ENCODE data around the gene CRABP1.

The CRABP1 gene

GRCh38 chr15:78382114-78382880, 42.1 kb downstream of the CRABP1 start:
- peaks cover under 1% of the 10 kb centered on the region; the same call in 1 of the 2 replicates for H3K4me1 ChIP-seq

DNA sequence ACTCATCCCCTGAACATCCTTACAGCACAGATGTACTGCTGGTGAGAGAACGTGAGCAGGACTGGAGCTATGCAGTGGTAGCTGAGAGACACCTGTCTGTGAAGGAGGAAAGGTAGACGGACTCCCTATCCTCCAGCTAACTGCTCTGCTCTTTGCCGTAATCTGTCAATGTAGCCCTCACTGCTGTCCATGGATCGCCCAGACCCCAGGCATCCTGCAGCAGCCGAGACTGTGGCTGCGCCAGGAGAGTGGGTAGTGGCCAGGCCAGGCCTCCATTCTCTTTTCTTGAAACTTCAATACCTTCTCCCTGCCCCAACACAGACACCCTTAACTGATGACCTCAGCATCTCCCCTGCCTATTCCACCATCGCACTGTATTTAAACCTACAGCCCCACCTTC, 44.5 kb downstream of the CRABP1 start:
- no peak for DNase-seq
- Histone ChIP-seq H3K4me1 (peaks cover 2% of the 10 kb centered on the region; the same call in 1 of the 2 replicates), H3K9me3 (no peaks in the 10 kb centered on the region), H3K27me3 (no peaks in the 10 kb centered on the region), H3K36me3 (no peaks in the 10 kb centered on the region), H3K4me3 (ENCODE audit: low read depth, low read length) (no peak overlapping the region)
- TF ChIP-seq CTCF (IDR thresholded peaks at IDR 0.05; ENCODE audit: low read depth, low read length): no peak

More at GRCh38 chr15:78382114-78382880, 42.1 kb downstream of the CRABP1 start:
- Histone ChIP-seq H3K27me3 (no peaks in the 10 kb centered on the region), H3K36me3 (no peaks in the 10 kb centered on the region), H3K9me3 (no peaks in the 10 kb centered on the region), H3K4me3 (ENCODE audit: low read depth, low read length) (no peak overlapping the region)
- DNase-seq: no peak
- no peak for TF ChIP-seq CTCF (IDR thresholded peaks at IDR 0.05; ENCODE audit: low read depth, low read length)

GRCh38 chr15:78387246-78388037, 47.3 kb downstream of the CRABP1 start:
- DNase-seq: no peak
- Histone ChIP-seq H3K36me3 (no peaks in the 10 kb centered on the region), H3K9me3 (no peaks in the 10 kb centered on the region), H3K4me3 (ENCODE audit: low read depth, low read length) (no peak overlapping the region), H3K27me3 (no peaks in the 10 kb centered on the region), H3K4me1 (peaks cover 4% of the 10 kb centered on the region)
- TF ChIP-seq CTCF (IDR thresholded peaks at IDR 0.05; ENCODE audit: low read depth, low read length): no peak

DNA sequence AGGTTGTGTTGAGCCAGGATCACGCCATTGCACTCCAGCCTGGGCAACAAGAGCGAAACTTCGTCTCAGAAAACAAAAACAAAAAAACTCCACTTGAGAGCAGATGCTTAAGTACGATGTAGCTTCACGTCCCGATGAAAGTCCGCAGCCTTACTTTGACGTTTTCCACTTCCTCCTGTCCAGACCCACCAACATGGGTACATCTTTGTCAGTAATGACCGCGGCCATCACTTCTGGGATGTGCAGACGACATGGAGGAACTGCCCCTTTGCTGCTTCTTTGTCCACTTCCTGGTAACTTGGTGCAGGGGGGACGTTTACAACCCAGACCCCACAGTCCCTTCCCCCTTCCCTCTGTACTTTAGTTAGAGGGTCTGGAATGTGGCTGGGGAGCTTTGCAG, 48.7 kb downstream of the CRABP1 start:
- no peak for TF ChIP-seq CTCF (IDR thresholded peaks at IDR 0.05; ENCODE audit: low read depth, low read length)
- H3K4me3 ChIP-seq (ENCODE audit: low read depth, low read length): no peak overlapping the region
- H3K36me3 ChIP-seq: no peaks in the 10 kb centered on the region
- H3K27me3 ChIP-seq: no peaks in the 10 kb centered on the region
- DNase-seq: no peak
- H3K4me1 ChIP-seq: peaks cover 4% of the 10 kb centered on the region
- no peaks in the 10 kb centered on the region for H3K9me3 ChIP-seq

GRCh38 chr15:78389322-78389721, 49.2 kb downstream of the CRABP1 start:
- Histone ChIP-seq H3K27me3 (no peaks in the 10 kb centered on the region), H3K36me3 (no peaks in the 10 kb centered on the region), H3K4me1 (peaks cover 4% of the 10 kb centered on the region), H3K9me3 (no peaks in the 10 kb centered on the region), H3K4me3 (ENCODE audit: low read depth, low read length) (no peak overlapping the region)
- DNase-seq: no peak
- TF ChIP-seq CTCF (IDR thresholded peaks at IDR 0.05; ENCODE audit: low read depth, low read length): no peak

DNA sequence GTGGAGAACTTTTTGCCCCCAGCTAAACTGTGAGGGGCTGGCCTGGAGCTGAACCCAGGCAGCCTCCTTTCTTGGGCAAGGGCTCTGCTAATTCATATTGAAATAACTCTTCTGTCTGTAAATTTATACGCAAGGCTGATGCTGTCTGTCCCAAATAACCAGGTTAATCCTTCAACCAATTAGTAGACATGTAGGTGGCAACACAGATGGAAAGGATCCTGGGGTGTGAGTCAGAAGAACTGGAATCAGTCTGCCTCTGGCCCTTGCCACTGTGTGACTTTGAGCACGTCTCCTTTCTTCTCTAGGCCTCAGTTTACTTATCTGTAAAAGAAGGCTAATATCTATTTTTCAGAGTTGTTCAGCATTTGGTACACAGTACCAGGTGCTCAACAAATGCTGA, 49.6 kb downstream of the CRABP1 start:
- Histone ChIP-seq H3K36me3 (no peaks in the 10 kb centered on the region), H3K27me3 (no peaks in the 10 kb centered on the region), H3K9me3 (no peaks in the 10 kb centered on the region), H3K4me3 (ENCODE audit: low read depth, low read length) (no peak overlapping the region), H3K4me1 (peaks cover 4% of the 10 kb centered on the region)
- no peak for DNase-seq
- TF ChIP-seq CTCF (IDR thresholded peaks at IDR 0.05; ENCODE audit: low read depth, low read length): no peak
